ENCODE data around the gene SPATA17. TPM values are rescaled to one million over a fixed set of nuclear protein-coding genes. Genes with fewer than 3 reads are reported as not detected.

Gene SPATA17
- total and polyA plus RNA-seq, 2 donors: 0.10 to 4.7 TPM

- Histone ChIP-seq H3K27ac (ENCODE audit: low read depth) (no peak overlapping the region), H3K4me1 (ENCODE audit: insufficient read depth) (no peaks in the 10 kb centered on the region), H3K36me3 (ENCODE audit: insufficient read depth) (no peaks in the 10 kb centered on the region), H3K4me3 (ENCODE audit: low read depth, low read length) (no peak overlapping the region)
- 76% methylated on average over 5 of the region's 5 CpGs for WGBS
- no peak for DNase-seq (ENCODE audit: extremely low spot score)
Observed at GRCh38 chr1:217881607-217882332, 250.6 kb downstream of the SPATA17 start.

GRCh38 chr1:217885181-217885580 is 254.0 kb downstream of the SPATA17 start:
- Histone ChIP-seq H3K27ac (ENCODE audit: low read depth) (no peak overlapping the region), H3K36me3 (ENCODE audit: insufficient read depth) (no peaks in the 10 kb centered on the region), H3K4me3 (ENCODE audit: low read depth, low read length) (no peak overlapping the region), H3K4me1 (ENCODE audit: insufficient read depth) (no peaks in the 10 kb centered on the region)
- DNase-seq (ENCODE audit: extremely low spot score): no peak
- 84% methylated on average over 3 of the region's 3 CpGs for WGBS

- Histone ChIP-seq H3K4me3 (ENCODE audit: low read depth, low read length) (no peak overlapping the region), H3K36me3 (ENCODE audit: insufficient read depth) (no peaks in the 10 kb centered on the region), H3K4me1 (ENCODE audit: insufficient read depth) (no peaks in the 10 kb centered on the region), H3K27ac (ENCODE audit: low read depth) (no peak overlapping the region)
- WGBS: 91% methylated on average over 2 of the region's 2 CpGs
- no peak for DNase-seq (ENCODE audit: extremely low spot score)
Observed at GRCh38 chr1:217888328-217888727, 257.2 kb downstream of the SPATA17 start.

GRCh38 chr1:217889401-217889800 is 258.3 kb downstream of the SPATA17 start:
- Histone ChIP-seq H3K4me3 (ENCODE audit: low read depth, low read length) (no peak overlapping the region), H3K36me3 (ENCODE audit: insufficient read depth) (no peaks in the 10 kb centered on the region), H3K4me1 (ENCODE audit: insufficient read depth) (no peaks in the 10 kb centered on the region), H3K27ac (ENCODE audit: low read depth) (no peak overlapping the region)
- DNase-seq (ENCODE audit: extremely low spot score): no peak
- WGBS: 62% methylated on average over 10 of the region's 10 CpGs

- Histone ChIP-seq H3K4me3 (ENCODE audit: low read depth, low read length) (no peak overlapping the region), H3K36me3 (ENCODE audit: insufficient read depth) (no peaks in the 10 kb centered on the region), H3K4me1 (ENCODE audit: insufficient read depth) (no peaks in the 10 kb centered on the region), H3K27ac (ENCODE audit: low read depth) (no peak overlapping the region)
- DNase-seq (ENCODE audit: extremely low spot score): no peak
- WGBS: 72% methylated on average over 2 of the region's 2 CpGs
Observed at GRCh38 chr1:217891966-217892365, 260.8 kb downstream of the SPATA17 start.

GRCh38 chr1:217892750-217893149 is 261.6 kb downstream of the SPATA17 start:
- no peak overlapping the region for H3K27ac ChIP-seq (ENCODE audit: low read depth)
- WGBS: 84% methylated on average over 3 of the region's 3 CpGs
- H3K36me3 ChIP-seq (ENCODE audit: insufficient read depth): no peaks in the 10 kb centered on the region
- no peaks in the 10 kb centered on the region for H3K4me1 ChIP-seq (ENCODE audit: insufficient read depth)
- no peak overlapping the region for H3K4me3 ChIP-seq (ENCODE audit: low read depth, low read length)
- no peak for DNase-seq (ENCODE audit: extremely low spot score)

GRCh38 chr1:217895841-217896240 is 264.7 kb downstream of the SPATA17 start:
- DNase-seq (ENCODE audit: extremely low spot score): no peak
- Histone ChIP-seq H3K4me3 (ENCODE audit: low read depth, low read length) (no peak overlapping the region), H3K4me1 (ENCODE audit: insufficient read depth) (no peaks in the 10 kb centered on the region), H3K27ac (ENCODE audit: low read depth) (no peak overlapping the region), H3K36me3 (ENCODE audit: insufficient read depth) (no peaks in the 10 kb centered on the region)
- 73% methylated on average over 6 of the region's 6 CpGs for WGBS

GRCh38 chr1:217896490-217896889 is 265.3 kb downstream of the SPATA17 start:
- no peak for DNase-seq (ENCODE audit: extremely low spot score)
- Histone ChIP-seq H3K4me3 (ENCODE audit: low read depth, low read length) (no peak overlapping the region), H3K36me3 (ENCODE audit: insufficient read depth) (no peaks in the 10 kb centered on the region), H3K4me1 (ENCODE audit: insufficient read depth) (no peaks in the 10 kb centered on the region), H3K27ac (ENCODE audit: low read depth) (no peak overlapping the region)
- 86% methylated on average over 1 of the region's 1 CpG for WGBS

- Histone ChIP-seq H3K4me3 (ENCODE audit: low read depth, low read length) (no peak overlapping the region), H3K27ac (ENCODE audit: low read depth) (no peak overlapping the region), H3K36me3 (ENCODE audit: insufficient read depth) (no peaks in the 10 kb centered on the region), H3K4me1 (ENCODE audit: insufficient read depth) (no peaks in the 10 kb centered on the region)
- WGBS: 57% methylated on average over 2 of the region's 2 CpGs
- no peak for DNase-seq (ENCODE audit: extremely low spot score)
Observed at GRCh38 chr1:217897100-217897499, 266.0 kb downstream of the SPATA17 start.

- Histone ChIP-seq H3K4me3 (ENCODE audit: low read depth, low read length) (no peak overlapping the region), H3K4me1 (ENCODE audit: insufficient read depth) (no peaks in the 10 kb centered on the region), H3K27ac (ENCODE audit: low read depth) (no peak overlapping the region), H3K36me3 (ENCODE audit: insufficient read depth) (no peaks in the 10 kb centered on the region)
- DNase-seq (ENCODE audit: extremely low spot score): no peak
- 76% methylated on average over 1 of the region's 1 CpG for WGBS
Observed at GRCh38 chr1:217899614-217900013, 268.5 kb downstream of the SPATA17 start.

- H3K4me1 ChIP-seq (ENCODE audit: insufficient read depth): no peaks in the 10 kb centered on the region
- H3K36me3 ChIP-seq (ENCODE audit: insufficient read depth): no peaks in the 10 kb centered on the region
- no peak overlapping the region for H3K27ac ChIP-seq (ENCODE audit: low read depth)
- 93% methylated on average over 2 of the region's 2 CpGs for WGBS
- DNase-seq (ENCODE audit: extremely low spot score): no peak
- H3K4me3 ChIP-seq (ENCODE audit: low read depth, low read length): no peak overlapping the region
Observed at GRCh38 chr1:217907504-217907903, 276.4 kb downstream of the SPATA17 start.

- Histone ChIP-seq H3K4me1 (ENCODE audit: insufficient read depth) (no peaks in the 10 kb centered on the region), H3K27ac (ENCODE audit: low read depth) (no peak overlapping the region), H3K4me3 (ENCODE audit: low read depth, low read length) (no peak overlapping the region), H3K36me3 (ENCODE audit: insufficient read depth) (no peaks in the 10 kb centered on the region)
- 60% methylated on average over 3 of the region's 3 CpGs for WGBS
- DNase-seq (ENCODE audit: extremely low spot score): no peak
Observed at GRCh38 chr1:217910203-217910602, 279.1 kb downstream of the SPATA17 start.

GRCh38 chr1:217910791-217911320 is 279.7 kb downstream of the SPATA17 start:
- no peak overlapping the region for H3K4me3 ChIP-seq (ENCODE audit: low read depth, low read length)
- no peaks in the 10 kb centered on the region for H3K4me1 ChIP-seq (ENCODE audit: insufficient read depth)
- DNase-seq (ENCODE audit: extremely low spot score): no peak
- H3K36me3 ChIP-seq (ENCODE audit: insufficient read depth): no peaks in the 10 kb centered on the region
- WGBS: 71% methylated on average over 3 of the region's 3 CpGs
- H3K27ac ChIP-seq (ENCODE audit: low read depth): no peak overlapping the region

GRCh38 chr1:217911908-217912307 is 280.8 kb downstream of the SPATA17 start:
- Histone ChIP-seq H3K27ac (ENCODE audit: low read depth) (no peak overlapping the region), H3K36me3 (ENCODE audit: insufficient read depth) (no peaks in the 10 kb centered on the region), H3K4me1 (ENCODE audit: insufficient read depth) (no peaks in the 10 kb centered on the region), H3K4me3 (ENCODE audit: low read depth, low read length) (no peak overlapping the region)
- WGBS: 92% methylated on average over 8 of the region's 8 CpGs
- no peak for DNase-seq (ENCODE audit: extremely low spot score)
